SK-N-SH (cell line): Measurements from ENCODE around the gene PDE4B. TPM values are rescaled to one million over a fixed set of nuclear protein-coding genes. Genes with fewer than 3 reads are reported as not detected.

Source experiments
- CTCF ChIA-PET: fragments of 300-600, 350-600 bp; formaldehyde crosslinking; extraction: SDS; loops from one replicate; lab custom pipeline; 2021; lab: Yijun Ruan, JAX
- POLR2A ChIA-PET: fragments of 350-600 bp; sonication (Branson Sonifier 250); formaldehyde crosslinking; extraction: SDS; loops from one replicate; lab custom pipeline; 2020; ENCODE audit warnings: antibody characterized with exemption, inconsistent platforms; lab: Yijun Ruan, JAX
- DNase-seq: peaks from one replicate; pipeline ENCODE4 v3.0.0; 2012
- H2AFZ ChIP-seq: fragments of 200-600 bp; sonication (generic); 2 replicates; pipeline ENCODE4 v1.8.1; 2016; ENCODE audit warnings: antibody characterized with exemption, mild to moderate bottlenecking, low read depth
- H3F3A ChIP-seq: fragments of 200-600 bp; sonication (generic); replicated peaks from 2 replicates; pipeline ENCODE3; 2016; ENCODE audit warnings: antibody characterized with exemption, mild to moderate bottlenecking; ENCODE audit not compliant: insufficient read depth
- H3K27ac ChIP-seq, 2 experiments: fragments of 200-500 bp in 1 of 2; fragments of 200-600 bp in 1 of 2; sonication (Bioruptor generic) in 1 of 2; sonication (generic), shearing (Covaris generic) in 1 of 2; 2 replicates each; pipeline versions ENCODE4 v1.5.1 to v1.6.1; 2014 to 2016; ENCODE audit warnings: low read depth in 2 of 2, inconsistent platforms in 1 of 2, low read length in 1 of 2, mild to moderate bottlenecking in 1 of 2, mixed read lengths in 1 of 2
- H3K27me3 ChIP-seq: fragments of 200-600 bp; sonication (generic), shearing (Covaris generic); 2 replicates; pipeline ENCODE4 v1.6.1; 2016; ENCODE audit warnings: mixed run types; ENCODE audit not compliant: insufficient read depth
- H3K36me3 ChIP-seq, 2 experiments: fragments of 200-500 bp in 1 of 2; fragments of 200-600 bp in 1 of 2; sonication (Bioruptor generic) in 1 of 2; sonication (generic) in 1 of 2; replicated peaks in 1 of 2; 2 replicates each; pipeline versions ENCODE3 to v1.5.1; 2014 to 2016; ENCODE audit warnings: low read length in 1 of 2, mild to moderate bottlenecking in 1 of 2; ENCODE audit not compliant: insufficient read depth in 2 of 2, control insufficient read depth in 1 of 2
- H3K4me1 ChIP-seq, 2 experiments: fragments of 200-500 bp in 1 of 2; fragments of 200-600 bp in 1 of 2; sonication (Bioruptor generic) in 1 of 2; sonication (generic), shearing (Covaris generic) in 1 of 2; 2 replicates each; pipeline versions ENCODE4 v1.5.1 to v1.6.1; 2014 to 2016; ENCODE audit warnings: low read depth in 1 of 2, low read length in 1 of 2, mixed run types in 1 of 2; ENCODE audit not compliant: insufficient read depth in 2 of 2, control insufficient read depth in 1 of 2
- H3K4me2 ChIP-seq: fragments of 200-600 bp; sonication (generic), shearing (Covaris generic); 2 replicates; pipeline ENCODE4 v1.6.1; 2017; ENCODE audit warnings: mixed run types
- H3K4me3 ChIP-seq, 2 experiments: fragments of 200-500 bp in 1 of 2; fragments of 200-600 bp in 1 of 2; sonication (Bioruptor generic) in 1 of 2; sonication (generic), shearing (Covaris generic) in 1 of 2; 2 replicates each; pipeline versions ENCODE4 v1.5.1 to v1.8.1; 2014 to 2016; ENCODE audit warnings: low read depth in 2 of 2, inconsistent platforms in 1 of 2, low read length in 1 of 2, mild to moderate bottlenecking in 1 of 2, mixed read lengths in 1 of 2, moderate library complexity in 1 of 2
- H3K79me2 ChIP-seq: fragments of 200-600 bp; sonication (generic); 2 replicates; pipeline ENCODE4 v1.8.1; 2017; ENCODE audit warnings: mild to moderate bottlenecking; ENCODE audit not compliant: insufficient read depth
- H3K9ac ChIP-seq: fragments of 200-600 bp; sonication (generic); 2 replicates; pipeline ENCODE4 v1.6.1; 2017; ENCODE audit warnings: mixed run types
- H3K9me2 ChIP-seq: fragments of 200-600 bp; sonication (generic); 2 replicates; pipeline ENCODE4 v1.6.1; 2017; ENCODE audit warnings: mixed run types
- H3K9me3 ChIP-seq: fragments of 200-600 bp; sonication (generic); 2 replicates; pipeline ENCODE4 v1.6.1; 2017; ENCODE audit warnings: mixed run types, mild to moderate bottlenecking, moderate library complexity
- H4K20me1 ChIP-seq: fragments of 200-600 bp; sonication (generic); 2 replicates; pipeline ENCODE4 v1.6.1; 2017; ENCODE audit warnings: mild to moderate bottlenecking, mixed run types; ENCODE audit not compliant: insufficient read depth
- ELF1 ChIP-seq: IDR thresholded peaks from 2 replicates; pipeline ENCODE4 v1.4.0; 2012
- FOXJ3 ChIP-seq: sonication (generic); formaldehyde crosslinking; IDR thresholded peaks from 2 replicates; pipeline ENCODE4 v1.5.1; 2020; ENCODE audit warnings: mild to moderate bottlenecking, missing genetic modification reagents
- GABPA ChIP-seq: IDR thresholded peaks from 2 replicates; pipeline ENCODE4 v1.4.0; 2012; ENCODE audit warnings: low read depth, mild to moderate bottlenecking
- GATA2 ChIP-seq: sonication (generic); formaldehyde crosslinking; IDR thresholded peaks from 2 replicates; pipeline ENCODE4 v1.5.0; 2020; ENCODE audit warnings: mild to moderate bottlenecking, missing genetic modification reagents
- JUND ChIP-seq: IDR thresholded peaks from 2 replicates; pipeline ENCODE4 v1.4.0; 2012
- MXI1 ChIP-seq: IDR thresholded peaks from 2 replicates; pipeline ENCODE4 v1.6.1; 2012; ENCODE audit warnings: mild to moderate bottlenecking, low read depth, low read length, improper control_type of control experiment
- NFIC ChIP-seq: IDR thresholded peaks from 2 replicates; pipeline ENCODE4 v1.4.0; 2012; ENCODE audit warnings: borderline replicate concordance
- NRF1 ChIP-seq: IDR thresholded peaks from 2 replicates; pipeline ENCODE4 v1.6.1; 2012; ENCODE audit warnings: low read depth, mild to moderate bottlenecking, low read length
- RCOR1 ChIP-seq: fragments of 150-350 bp; IDR thresholded peaks from 2 replicates; pipeline ENCODE4 v1.6.1; 2017; ENCODE audit warnings: antibody characterized with exemption, low read length
- RFX5 ChIP-seq: IDR thresholded peaks from 2 replicates; pipeline ENCODE4 v1.6.1; 2012; ENCODE audit warnings: mild to moderate bottlenecking, improper control_type of control experiment, low read length
- SIN3A ChIP-seq: IDR thresholded peaks from 2 replicates; pipeline ENCODE4 v1.6.1; 2012; ENCODE audit warnings: low read depth, mild to moderate bottlenecking, low read length, moderate library complexity, borderline replicate concordance
- TAF1 ChIP-seq: IDR thresholded peaks from 2 replicates; pipeline ENCODE4 v1.6.1; 2012; ENCODE audit warnings: low read depth, mild to moderate bottlenecking, low read length, moderate library complexity, borderline replicate concordance
- TCF12 ChIP-seq: IDR thresholded peaks from 2 replicates; pipeline ENCODE4 v1.4.0; 2012
- TEAD4 ChIP-seq: IDR thresholded peaks from 2 replicates; pipeline ENCODE4 v1.4.0; 2012; ENCODE audit warnings: mild to moderate bottlenecking, borderline replicate concordance; ENCODE audit not compliant: insufficient read depth
- YY1 ChIP-seq: IDR thresholded peaks from 2 replicates; pipeline ENCODE4 v1.4.0; 2012; ENCODE audit warnings: low read depth, mild to moderate bottlenecking
- WGBS: methylation state at CpG from one replicate; pipeline ENCODE4 v1.1.6; 2017; ENCODE audit warnings: low lambda C conversion rate; 5-methylcytosine and 5-hydroxymethylcytosine counted together
- polyA plus RNA-seq, 3 experiments: library from polyadenylated mRNA; depleted of rRNA; stranded (reverse); fragments of >200 nt; gene quantifications; 2 replicates each; pipeline ENCODE4 v1.2.3, GENCODE V29; 2012
- TF ChIP-seq, protein P1 (sequence below): fragments of 150-350 bp; IDR thresholded peaks from 2 replicates; pipeline ENCODE4 v1.6.1; 2017; ENCODE audit warnings: antibody characterized with exemption, low read length, low read depth, borderline replicate concordance
- TF ChIP-seq, protein P2 (sequence below): fragments of 200-600 bp; sonication (generic); IDR thresholded peaks from 2 replicates; pipeline ENCODE4 v1.6.1; 2017; ENCODE audit warnings: antibody characterized with exemption, mild to moderate bottlenecking, moderate library complexity
- TF ChIP-seq, protein P3 (sequence below): IDR thresholded peaks from 2 replicates; pipeline ENCODE4 v1.4.0; 2012; ENCODE audit warnings: low read depth, borderline replicate concordance
- TF ChIP-seq, protein P4 (sequence below): IDR thresholded peaks from 2 replicates; pipeline ENCODE4 v1.4.0; 2012; ENCODE audit warnings: low read depth, borderline replicate concordance
- TF ChIP-seq, protein P5 (sequence below): IDR thresholded peaks from 2 replicates; pipeline ENCODE4; 2012

The PDE4B gene
- polyA plus RNA-seq, 1 of the 3 experiments (the other 2 are of a cell fraction) = 1.9 TPM

DNA sequence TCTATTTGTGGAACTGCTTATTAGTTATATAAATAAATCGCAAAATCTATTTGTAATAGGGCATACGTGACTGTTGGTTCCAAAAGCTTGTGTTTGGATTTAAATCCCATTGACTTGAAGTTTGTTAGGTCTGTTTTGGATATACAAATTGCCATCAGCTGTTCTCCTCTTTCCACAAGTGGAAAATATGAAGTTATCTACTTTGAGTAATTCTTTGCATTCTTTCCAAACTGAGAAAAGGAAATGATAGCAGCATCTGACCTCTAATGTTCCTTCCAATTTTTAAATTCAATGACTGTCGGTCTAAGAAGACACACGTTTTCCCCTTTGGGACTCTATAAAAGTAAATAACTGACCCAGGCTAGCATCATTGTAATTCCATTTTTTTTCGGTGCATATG lies 575.6 kb downstream of the PDE4B start:
- no peaks in the 10 kb centered on the region for H3K79me2 ChIP-seq
- WGBS = 78% methylated on average over 5 of the region's 5 CpGs
- H3K27ac ChIP-seq = no peak overlapping the region
- no peak overlapping the region for H3K4me3 ChIP-seq
- H3K4me1 ChIP-seq = peaks cover 3 to 4% of the 10 kb centered on the region in 2 experiments; a peak in 3 of 4 replicates
- peaks cover 8 to 26% of the 10 kb centered on the region in 2 experiments for H3K36me3 ChIP-seq
- H2AFZ ChIP-seq = no peak overlapping the region
- H3K4me2 ChIP-seq = no peak overlapping the region
- TF ChIP-seq JUND (no peak), ELF1 (no peak), TEAD4 (no peak), NFIC (no peak), NRF1 (no peak), FOXJ3 (no peak)
- TF ChIP-seq, protein P1, sequence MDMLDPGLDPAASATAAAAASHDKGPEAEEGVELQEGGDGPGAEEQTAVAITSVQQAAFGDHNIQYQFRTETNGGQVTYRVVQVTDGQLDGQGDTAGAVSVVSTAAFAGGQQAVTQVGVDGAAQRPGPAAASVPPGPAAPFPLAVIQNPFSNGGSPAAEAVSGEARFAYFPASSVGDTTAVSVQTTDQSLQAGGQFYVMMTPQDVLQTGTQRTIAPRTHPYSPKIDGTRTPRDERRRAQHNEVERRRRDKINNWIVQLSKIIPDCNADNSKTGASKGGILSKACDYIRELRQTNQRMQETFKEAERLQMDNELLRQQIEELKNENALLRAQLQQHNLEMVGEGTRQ = no peak
- TF ChIP-seq, all 33 proteins: peak for 0
- Histone ChIP-seq H3K9me3 (no peaks in the 10 kb centered on the region), H3K9ac (no peak overlapping the region), H3K9me2 (no peaks in the 10 kb centered on the region), H4K20me1 (no peaks in the 10 kb centered on the region), H3F3A (peaks cover 46% of the 10 kb centered on the region), H3K27me3 (no peaks in the 10 kb centered on the region)
- CTCF ChIA-PET = interaction anchor here (1.8 kb wide), 1 partner anchor 8 kb away, joined by 5 read pairs; no protein-coding TSS in a partner anchor
- no peak for DNase-seq
- POLR2A ChIA-PET = no interaction called here

DNA sequence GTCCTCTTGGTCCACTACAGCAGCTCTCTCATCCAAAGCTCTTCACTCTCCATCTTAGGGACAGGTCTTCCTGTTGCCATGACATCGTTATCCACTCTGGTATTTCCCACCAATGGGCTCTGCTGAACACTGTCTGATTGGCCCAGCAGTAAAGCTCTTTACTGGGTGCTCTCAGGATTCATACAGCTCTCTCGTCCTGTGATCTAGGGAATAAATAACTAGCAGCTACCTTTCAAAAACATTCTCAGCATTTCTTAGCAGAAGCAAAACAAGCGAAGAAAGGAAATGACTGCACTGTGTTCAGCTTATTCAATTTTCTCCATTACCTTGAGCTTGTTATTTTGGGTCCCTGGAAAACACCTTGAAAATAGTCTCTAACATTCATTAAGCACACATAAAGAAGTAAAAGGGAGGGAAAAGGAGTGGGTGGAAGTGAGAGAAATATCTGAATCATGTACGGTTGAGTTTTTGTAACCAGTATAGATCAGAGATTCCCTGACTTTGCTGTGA lies 577.8 kb downstream of the PDE4B start:
- CTCF ChIA-PET = interaction anchor here (0.6 to 1.6 kb wide), 3 partner anchors 10 to 133 kb away, joined by 3 to 7 read pairs (median 4); no protein-coding TSS in a partner anchor
- Histone ChIP-seq H4K20me1 (no peaks in the 10 kb centered on the region), H3K79me2 (no peaks in the 10 kb centered on the region), H3K27ac (peak overlapping the region in 1 of 2 experiments; percentile 86; a peak in 3 of 4 replicates), H3K27me3 (no peaks in the 10 kb centered on the region), H3K9ac (no peak overlapping the region), H3F3A (peaks cover 44% of the 10 kb centered on the region), H3K36me3 (peaks cover 8 to 22% of the 10 kb centered on the region in 2 experiments), H2AFZ (no peak overlapping the region), H3K9me2 (no peaks in the 10 kb centered on the region), H3K4me1 (peaks cover 3 to 17% of the 10 kb centered on the region in 2 experiments), H3K4me2 (no peak overlapping the region), H3K4me3 (no peak overlapping the region), H3K9me3 (no peaks in the 10 kb centered on the region)
- no peak for DNase-seq
- 90% methylated on average over 4 of the region's 4 CpGs for WGBS
- TF ChIP-seq RCOR1 (no peak), JUND (no peak), FOXJ3 (no peak), TCF12 (no peak), NRF1 (no peak), GABPA (no peak), GATA2 (no peak), MXI1 (no peak), TAF1 (no peak), RFX5 (no peak), TEAD4 (no peak), YY1 (no peak), ELF1 (no peak), SIN3A (no peak)
- TF ChIP-seq, protein P1 = no peak
- TF ChIP-seq, protein P2, sequence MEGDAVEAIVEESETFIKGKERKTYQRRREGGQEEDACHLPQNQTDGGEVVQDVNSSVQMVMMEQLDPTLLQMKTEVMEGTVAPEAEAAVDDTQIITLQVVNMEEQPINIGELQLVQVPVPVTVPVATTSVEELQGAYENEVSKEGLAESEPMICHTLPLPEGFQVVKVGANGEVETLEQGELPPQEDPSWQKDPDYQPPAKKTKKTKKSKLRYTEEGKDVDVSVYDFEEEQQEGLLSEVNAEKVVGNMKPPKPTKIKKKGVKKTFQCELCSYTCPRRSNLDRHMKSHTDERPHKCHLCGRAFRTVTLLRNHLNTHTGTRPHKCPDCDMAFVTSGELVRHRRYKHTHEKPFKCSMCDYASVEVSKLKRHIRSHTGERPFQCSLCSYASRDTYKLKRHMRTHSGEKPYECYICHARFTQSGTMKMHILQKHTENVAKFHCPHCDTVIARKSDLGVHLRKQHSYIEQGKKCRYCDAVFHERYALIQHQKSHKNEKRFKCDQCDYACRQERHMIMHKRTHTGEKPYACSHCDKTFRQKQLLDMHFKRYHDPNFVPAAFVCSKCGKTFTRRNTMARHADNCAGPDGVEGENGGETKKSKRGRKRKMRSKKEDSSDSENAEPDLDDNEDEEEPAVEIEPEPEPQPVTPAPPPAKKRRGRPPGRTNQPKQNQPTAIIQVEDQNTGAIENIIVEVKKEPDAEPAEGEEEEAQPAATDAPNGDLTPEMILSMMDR = no peak
- TF ChIP-seq, protein P3, sequence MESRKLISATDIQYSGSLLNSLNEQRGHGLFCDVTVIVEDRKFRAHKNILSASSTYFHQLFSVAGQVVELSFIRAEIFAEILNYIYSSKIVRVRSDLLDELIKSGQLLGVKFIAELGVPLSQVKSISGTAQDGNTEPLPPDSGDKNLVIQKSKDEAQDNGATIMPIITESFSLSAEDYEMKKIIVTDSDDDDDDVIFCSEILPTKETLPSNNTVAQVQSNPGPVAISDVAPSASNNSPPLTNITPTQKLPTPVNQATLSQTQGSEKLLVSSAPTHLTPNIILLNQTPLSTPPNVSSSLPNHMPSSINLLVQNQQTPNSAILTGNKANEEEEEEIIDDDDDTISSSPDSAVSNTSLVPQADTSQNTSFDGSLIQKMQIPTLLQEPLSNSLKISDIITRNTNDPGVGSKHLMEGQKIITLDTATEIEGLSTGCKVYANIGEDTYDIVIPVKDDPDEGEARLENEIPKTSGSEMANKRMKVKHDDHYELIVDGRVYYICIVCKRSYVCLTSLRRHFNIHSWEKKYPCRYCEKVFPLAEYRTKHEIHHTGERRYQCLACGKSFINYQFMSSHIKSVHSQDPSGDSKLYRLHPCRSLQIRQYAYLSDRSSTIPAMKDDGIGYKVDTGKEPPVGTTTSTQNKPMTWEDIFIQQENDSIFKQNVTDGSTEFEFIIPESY = no peak
- TF ChIP-seq, protein P4, sequence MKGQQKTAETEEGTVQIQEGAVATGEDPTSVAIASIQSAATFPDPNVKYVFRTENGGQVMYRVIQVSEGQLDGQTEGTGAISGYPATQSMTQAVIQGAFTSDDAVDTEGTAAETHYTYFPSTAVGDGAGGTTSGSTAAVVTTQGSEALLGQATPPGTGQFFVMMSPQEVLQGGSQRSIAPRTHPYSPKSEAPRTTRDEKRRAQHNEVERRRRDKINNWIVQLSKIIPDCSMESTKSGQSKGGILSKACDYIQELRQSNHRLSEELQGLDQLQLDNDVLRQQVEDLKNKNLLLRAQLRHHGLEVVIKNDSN = no peak
- TF ChIP-seq, protein P5, sequence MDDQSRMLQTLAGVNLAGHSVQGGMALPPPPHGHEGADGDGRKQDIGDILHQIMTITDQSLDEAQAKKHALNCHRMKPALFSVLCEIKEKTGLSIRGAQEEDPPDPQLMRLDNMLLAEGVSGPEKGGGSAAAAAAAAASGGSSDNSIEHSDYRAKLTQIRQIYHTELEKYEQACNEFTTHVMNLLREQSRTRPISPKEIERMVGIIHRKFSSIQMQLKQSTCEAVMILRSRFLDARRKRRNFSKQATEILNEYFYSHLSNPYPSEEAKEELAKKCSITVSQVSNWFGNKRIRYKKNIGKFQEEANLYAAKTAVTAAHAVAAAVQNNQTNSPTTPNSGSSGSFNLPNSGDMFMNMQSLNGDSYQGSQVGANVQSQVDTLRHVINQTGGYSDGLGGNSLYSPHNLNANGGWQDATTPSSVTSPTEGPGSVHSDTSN = no peak
- POLR2A ChIA-PET = no interaction called here
